NOMO-1 treated with dmso at 0.1 percent for 144 hours (cell line): ENCODE data around the gene SSUH2.
"Not testable (repeated sequence)": the region's sequence is repeated elsewhere in the genome, so short reads cannot be mapped to it uniquely, and the experiment has no call there.

Experiments
- DNase-seq: peaks from one replicate; lab custom pipeline; 2025; ENCODE audit not compliant: unreplicated experiment; lab: John Stamatoyannopoulos, UW

SSUH2 gene

DNA sequence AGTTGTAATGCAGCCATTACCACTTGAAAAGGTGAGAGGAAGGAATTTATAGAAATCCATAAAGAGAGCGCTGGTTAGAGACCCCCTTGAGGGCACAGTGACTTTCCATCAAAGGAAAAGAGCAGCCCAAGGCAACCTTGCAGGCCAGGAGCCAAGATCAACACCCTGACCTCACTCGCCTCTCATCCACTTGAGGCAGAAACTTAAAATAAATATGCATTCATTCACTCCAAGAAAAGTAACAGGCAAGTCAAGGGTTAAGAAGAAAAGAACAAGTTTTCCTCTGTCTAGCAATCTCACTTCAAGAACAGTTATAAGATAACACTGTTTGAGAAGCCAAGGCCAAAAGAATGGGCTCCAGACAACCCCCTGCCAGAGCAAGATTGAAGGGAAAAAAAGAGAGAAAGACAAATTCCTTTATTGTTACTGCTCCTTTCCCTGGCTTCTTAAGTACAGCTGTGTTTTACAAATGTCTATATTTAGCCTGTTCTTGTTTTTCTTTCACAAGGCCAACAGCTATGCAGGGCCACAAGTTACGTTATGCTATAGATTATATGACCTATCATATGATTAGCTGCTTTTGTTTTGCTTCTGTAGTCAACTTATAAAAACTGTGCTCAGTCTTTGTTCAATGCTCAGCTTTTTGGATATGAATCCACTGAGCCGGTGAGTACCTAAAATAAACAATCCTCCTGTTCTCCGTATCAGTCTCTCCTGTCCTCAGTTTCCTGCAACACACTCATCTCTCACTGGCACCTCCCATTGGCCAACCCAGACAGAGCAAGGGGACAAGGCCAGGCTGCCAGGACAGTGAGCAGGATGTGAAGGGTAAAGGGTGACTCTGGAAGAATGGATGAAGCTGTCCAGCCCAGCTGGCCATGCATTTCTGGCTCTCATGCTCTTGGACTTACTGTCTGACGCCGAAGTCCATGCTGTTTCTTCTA lies 15.8 kb upstream of the SSUH2 start:
- DNase-seq: no peak

DNA sequence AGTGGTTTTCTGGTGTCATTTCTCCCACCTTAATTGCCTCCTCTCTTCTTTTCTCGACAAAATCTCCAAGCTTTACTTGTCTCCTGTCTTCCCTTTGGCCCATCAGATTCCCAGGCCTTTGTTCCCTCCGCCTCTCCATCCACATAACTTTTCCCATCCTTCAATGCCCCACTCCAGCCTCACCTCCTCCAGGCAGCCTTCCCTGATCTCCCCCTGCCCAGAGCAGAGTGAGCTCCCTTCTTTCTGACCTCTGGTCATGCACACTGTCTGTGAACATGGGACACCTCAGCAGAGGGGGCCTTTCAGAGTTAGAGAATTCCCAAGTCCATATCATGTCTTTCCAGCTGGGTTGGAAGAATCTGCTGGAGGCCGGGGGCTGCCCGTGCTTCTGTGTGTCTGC lies 14.6 kb upstream of the SSUH2 start:
- no peak for DNase-seq

DNA sequence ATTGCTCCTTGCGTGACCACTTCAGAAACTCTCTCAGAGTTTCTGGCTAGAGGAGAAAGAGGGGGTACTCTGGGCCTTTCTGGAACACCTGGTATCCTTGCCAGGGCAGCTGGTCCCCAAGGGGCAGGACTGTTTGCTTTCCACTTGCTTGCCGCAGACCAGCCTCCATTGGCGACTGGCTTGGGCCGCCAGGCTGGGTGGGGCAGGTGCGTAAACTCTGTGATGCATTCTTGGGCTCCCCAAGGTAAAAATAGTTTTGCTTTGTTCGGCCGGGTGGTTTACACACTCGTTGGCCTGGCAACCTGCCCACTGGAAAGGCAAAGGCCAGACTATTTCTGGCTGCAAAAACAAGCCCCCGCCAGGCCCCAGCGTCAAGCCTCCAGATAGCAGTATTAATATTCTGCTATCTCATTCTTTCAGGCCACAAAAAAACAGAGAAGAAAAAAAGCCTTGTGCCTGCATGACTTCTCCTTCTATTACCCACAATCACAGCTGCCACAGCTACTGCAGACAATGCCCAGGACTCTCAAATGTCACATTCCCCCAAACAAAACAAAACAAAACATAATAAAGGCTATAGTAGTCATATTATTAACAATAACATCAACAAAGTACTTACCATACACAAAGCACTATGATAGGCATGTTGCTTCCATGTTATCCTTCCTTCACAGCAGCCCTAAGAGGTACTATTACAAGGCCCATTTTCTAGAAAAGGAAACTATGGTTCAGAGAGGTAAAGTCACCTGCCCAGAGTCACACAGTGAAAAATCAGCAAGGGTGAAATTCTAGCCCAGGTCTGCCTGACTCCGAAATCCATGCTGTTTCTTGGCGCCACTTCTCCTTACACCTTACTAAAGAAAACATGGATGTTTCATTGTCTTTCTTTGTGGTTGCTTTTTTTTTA lies 14.0 kb upstream of the SSUH2 start:
- DNase-seq: no peak

DNA sequence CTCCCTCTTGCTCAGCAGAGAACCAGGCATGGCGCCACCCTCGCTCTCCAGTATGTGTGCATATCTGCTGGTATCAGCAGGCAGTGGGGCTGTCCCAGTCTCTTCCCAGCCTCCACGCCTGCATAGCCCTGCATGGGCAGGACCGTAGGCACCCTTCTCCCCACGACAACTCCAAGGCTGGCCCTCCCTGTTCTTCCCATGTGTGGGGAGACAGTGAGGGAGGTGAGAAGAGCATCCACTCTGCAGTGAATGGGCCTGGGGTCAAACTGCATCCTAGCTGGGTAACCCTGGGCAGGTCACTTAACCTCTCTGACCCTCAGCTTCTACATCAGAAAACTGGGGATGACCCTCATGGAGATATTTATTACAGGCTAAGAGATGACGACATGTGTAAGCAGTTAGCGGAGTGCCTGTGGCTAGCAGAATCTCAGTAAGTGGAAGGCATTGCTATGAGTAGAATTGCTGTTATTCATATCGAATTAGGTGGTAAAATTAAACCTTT lies 13.3 kb upstream of the SSUH2 start:
- no peak for DNase-seq

DNA sequence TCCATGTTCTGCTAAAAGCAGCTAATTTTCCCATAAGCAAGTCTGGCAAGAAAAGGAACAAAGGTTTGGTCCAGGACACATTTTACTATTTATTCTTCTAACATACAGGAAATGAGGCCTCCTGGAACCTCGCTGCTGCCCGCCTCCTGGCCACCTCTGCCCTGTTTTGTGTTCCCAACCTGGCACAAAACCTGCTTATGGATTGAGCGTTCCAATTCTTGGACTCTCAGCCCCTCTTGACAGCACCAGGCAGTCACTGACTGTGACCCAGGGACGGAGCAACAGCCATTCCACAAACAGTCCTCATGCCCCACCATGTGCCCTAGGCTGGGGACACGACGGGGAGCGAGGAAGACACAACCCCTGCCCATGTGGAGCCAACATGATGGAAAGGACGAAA lies 11.6 kb upstream of the SSUH2 start:
- no peak for DNase-seq

DNA sequence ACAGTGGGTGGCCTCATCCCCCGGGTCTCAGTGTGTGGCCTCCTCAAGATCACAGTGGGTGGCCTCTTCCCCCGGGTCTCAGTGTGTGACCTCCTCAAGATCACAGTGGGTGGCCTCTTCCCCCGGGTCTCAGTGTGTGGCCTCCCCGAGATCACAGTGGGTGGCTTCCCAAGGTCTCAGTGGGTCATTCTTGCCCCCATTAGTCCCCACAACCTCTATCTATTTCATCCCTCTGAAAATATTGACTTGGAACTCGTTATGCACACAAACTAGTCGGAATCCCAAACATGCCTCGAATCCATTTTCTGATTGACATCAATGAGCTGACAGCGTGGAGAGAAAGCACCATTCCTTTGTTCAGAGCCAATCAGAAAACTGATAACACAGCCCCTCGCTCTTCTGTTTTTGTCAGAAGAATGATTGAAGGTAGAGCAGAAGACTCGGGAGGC lies 10.8 kb upstream of the SSUH2 start:
- DNase-seq: no peak

DNA sequence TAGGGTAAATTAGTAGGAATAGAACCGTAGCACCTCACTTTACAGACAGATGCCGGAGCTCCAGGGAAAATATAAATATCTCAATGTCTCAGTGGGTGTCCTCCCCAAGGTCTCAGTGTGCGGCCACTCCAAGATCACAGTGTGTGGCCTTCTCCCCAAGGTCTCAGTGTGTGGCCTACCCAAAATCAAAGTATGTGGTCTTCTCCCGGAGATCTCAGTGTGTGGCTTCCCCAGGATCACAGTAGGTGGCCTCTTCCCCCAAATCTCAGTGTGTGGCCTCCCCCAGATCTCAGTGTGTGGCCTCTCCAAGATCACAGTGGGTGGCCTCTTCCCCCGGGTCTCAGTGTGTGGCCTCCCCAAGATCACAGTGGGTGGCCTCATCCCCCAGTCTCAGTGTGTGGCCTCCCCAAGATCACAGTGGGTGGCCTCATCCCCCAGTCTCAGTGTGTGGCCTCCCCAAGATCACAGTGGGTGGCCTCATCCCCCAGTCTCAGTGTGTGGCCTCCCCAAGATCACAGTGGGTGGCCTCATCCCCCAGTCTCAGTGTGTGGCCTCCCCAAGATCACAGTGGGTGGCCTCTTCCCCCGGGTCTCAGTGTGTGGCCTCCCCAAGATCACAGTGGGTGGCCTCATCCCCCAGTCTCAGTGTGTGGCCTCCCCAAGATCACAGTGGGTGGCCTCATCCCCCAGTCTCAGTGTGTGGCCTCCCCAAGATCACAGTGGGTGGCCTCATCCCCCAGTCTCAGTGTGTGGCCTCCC lies 10.2 kb upstream of the SSUH2 start:
- DNase-seq: not testable (repeated sequence)

DNA sequence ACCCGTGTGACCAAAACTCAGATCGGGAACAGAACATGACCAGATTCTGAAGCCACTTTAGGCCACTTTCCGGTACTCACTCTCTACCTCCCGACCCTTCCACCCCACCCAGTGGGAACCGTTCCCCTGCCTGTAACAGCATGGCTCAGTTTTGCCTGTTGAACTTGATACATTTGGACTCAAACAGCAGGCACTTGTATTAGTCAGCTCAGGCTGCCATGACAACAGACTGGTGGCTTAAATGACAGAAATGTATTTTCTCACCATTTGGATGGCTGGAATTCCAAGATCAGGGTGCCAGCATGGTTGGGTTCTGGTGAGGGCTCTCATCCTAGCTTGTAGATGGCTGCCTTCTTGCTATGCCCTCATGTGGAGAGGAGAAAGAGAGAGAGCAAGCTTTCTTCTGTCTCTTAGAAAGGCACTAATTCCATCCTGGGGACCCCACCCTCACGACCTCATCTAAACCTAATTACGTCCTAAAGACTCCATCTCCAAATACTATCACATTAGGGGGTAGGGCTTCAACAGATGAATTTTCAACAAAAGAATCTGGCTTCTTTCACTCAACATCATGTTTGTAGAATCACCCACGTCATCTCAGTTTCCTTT lies 9.3 kb upstream of the SSUH2 start:
- no peak for DNase-seq

DNA sequence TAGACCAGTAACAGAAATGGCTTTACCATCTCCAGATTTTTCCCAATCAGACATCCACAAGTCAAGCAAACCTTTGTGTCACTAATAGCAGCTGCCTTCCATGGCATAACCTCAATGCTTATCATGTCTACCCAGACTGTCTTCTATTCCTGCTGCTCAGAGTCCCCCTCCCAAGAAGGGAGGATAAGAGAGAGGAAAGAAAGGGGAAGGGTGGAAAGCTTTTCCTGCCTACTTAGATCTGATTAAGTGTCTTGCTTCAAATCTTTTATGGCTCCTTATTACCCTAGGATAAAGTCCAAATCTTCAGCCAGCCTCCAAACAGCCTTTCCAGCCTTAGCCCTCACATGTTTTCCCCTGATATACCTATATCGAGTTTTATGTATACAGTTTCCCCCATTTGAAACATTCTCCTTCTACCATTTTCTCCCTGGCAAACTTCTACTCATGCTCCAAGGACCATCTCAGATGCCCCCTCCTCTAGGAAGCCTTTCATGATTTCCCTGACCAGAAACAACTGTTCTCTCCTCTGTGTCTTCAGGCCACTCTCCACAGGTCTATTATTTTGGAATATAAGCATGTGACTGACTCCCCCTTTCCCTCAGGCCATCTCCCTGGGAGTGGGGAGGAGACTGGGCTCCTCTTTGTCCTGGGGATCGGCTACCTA lies 7.9 kb upstream of the SSUH2 start:
- DNase-seq: no peak

DNA sequence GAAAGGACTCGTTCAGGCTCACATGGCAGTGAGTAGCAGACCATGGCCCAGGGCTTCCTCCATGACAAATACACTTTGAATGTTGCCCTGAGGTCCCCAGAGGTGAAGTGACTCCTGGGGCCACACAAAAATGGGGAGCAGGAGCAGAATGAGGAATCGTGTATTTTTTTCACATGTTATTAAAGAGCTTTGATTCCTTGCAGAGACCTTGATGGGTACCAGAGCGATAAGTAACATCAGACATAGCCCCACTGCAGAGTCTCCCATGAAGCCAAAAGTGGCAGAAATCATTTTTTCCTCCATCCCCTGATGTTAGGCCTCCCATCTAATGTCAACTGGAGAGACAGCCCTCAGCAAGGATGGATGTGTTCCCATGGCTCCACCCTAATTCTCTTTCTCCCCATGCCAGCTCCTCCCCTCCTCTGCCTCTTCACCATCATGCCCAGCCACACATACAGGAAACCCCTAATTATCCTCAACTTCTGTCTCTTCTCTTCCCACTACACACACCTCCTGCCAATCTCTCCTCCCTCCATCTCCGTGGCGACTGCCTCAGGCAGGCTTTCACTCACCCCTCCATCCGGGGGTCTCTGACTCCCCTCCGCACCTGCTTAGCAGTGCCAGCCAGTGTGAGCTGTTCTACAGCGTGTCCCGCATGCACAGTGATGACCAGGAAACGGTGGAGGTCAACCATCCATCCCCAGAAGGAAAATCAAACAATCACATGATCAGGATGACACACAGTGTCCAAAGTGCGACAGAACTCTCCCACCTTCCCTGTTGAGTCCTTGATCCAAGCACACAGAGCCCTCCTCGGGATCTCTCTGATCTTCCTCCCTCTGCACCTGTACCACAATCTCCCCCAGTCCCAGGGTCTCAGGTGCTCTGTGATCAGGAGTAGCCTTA lies 7.1 kb upstream of the SSUH2 start:
- no peak for DNase-seq

DNA sequence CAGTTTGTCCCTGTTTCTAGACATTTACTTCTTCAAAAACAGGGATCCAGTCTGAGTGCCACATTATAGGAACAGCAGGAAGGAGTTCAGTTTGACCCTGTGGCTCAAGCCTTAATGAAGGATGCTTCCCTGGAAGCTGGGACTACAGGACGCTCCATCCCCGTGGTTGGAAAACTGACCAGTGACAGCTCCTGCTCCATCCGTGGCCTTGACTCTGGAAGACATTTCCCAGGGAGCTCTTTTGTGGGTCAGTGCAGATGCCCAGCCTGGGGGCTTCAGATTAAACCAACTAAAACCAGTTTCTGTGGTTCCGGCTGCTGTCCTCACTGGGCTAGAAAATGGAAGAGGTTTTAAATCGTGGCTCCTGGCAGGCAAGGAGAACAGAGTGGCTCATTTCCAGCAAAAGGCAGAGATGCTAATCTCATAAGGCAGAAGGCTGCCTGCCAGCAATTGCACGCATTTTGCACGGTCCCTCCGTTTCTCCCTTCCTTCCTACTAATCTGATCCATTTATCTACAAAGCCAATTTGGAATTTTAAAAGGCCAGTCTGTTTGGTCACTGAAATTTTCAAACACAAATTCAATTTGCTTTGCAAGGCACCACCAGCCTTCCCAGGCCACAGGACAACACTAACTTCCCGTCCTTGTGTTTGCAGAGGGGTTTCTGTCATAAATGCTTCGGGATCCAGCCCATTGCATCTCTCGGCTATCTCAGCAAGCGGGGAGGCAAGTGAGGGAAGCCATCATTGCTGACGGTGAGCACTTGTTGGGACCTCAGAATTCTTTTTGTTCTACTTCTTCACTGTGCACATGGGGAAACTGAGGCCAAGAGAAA lies 6.2 kb upstream of the SSUH2 start:
- no peak for DNase-seq

DNA sequence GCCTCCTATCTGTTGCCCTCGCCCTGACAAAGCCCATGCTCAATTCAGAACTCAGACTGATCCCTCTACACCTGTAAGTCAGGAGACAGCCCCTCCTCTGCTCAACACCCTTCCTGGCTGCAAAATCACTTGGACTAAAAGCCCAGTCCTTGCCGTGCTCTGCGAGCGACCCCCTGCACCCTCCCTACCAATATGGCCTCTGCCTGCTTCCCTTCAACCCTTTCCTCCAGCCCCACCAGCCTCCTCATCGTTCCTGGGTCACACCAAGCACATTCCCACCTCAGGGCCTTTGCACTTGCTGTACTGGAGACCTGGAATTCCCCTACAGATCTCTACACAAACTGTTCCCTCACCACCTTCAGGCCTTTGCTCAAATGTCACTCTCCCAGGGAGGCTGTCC lies 5.2 kb upstream of the SSUH2 start:
- no peak for DNase-seq

DNA sequence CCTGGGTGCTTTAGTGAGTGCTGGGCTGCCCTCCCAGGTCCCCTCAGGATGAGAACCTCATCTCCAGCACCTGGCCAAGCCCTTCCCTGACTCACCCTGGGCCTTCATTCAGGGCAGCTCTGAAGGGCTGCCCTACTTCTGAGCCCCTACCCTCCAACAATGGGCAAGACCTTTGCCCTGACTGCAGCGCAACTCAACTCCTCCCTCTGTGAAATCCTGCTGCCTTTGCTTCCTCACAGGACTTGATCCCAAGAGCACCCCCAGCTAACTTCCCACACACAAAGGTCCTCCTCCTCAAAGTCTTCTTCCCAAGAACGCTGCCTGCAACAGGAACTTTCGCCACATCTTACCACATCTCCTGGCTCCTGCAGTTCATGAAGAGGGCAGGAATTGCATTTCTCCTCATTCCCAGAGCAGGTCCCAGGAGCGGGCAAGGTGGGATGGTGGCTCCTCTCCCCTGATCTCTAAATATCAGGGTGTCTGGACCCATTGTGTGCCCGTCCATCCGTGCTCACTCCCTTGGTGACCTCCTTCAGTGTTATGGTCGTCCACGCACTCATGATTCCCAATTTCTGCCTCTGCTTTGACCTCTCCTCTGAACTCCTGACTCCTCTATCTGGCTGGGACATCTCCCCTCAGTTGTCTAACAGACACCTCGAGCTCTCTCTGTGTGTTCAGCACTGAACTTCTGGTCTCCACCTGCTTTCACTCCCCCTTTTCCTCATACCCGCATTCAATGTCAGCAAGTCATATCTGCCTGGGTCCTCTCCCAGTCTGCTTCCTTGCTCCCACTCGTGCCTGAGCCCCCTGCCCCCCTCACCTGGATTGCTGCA lies 4.5 kb upstream of the SSUH2 start:
- no peak for DNase-seq

DNA sequence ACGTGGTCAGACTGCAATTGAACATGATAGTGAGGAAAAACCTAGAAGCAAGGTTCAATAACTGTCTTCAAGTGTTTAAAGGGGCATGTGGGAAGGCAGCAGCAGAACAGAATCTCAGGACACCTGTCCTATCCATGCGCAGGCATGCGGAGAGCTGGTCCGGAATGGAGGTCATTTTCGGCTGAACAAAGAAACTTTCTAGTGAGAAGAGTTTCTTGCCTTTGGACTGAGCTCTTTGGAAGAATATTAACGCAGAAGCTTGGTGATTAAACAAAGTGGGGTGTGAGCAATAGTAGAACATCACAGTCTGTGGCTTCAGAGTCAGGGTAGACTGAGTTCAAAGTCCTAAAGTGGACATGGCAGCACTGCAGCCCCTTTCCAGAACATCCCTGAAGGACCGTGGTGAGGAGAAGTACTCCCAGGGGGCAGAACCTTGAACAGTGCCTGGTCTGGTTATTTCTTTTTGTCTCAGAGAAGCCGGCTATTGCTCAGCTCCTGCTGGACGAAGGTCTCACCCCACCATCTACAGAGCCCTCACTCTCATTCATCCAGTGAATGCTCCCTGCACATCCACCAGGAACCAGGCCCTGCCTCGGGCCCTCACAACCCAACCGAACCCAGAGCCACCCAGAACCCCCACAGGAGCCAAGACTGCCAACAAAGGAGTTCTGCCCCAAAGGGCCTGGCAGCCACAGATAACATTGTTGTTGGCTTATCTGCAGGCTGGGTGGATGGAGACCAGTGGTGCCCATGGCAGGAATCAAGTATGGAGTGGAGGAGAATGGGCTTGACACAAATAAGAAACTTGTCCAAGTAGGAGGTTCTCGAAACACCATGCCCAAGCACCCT lies 2.8 kb upstream of the SSUH2 start:
- no peak for DNase-seq

DNA sequence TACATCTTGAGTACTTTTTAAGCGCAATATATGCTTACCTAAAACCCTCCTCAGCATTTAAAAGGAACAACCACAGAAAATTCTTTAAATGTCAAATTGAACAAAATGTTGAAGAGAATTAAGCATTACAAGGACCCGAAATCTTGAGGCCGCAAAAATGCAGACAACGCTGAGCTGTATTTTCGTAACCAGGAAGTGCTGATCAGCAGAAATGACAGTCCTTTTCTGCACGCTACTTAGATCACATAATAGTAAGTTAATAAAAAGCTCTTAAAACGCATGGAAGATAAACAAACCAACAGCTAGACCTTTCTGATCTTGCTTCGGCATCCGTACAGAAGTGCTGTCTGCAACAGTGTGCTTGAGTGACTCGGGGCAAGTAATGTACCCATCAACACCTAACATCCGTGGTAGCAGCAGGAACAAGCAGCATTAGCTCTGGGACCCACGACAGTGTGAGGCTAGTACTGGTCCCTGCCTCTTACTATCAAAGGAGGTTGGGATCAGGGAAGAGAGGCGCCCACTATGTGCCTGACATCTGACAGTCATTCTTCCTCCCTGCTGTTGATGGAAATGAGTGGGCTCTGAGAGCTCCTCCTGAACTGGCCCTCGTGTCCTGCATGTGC lies 1.8 kb upstream of the SSUH2 start:
- no peak for DNase-seq

DNA sequence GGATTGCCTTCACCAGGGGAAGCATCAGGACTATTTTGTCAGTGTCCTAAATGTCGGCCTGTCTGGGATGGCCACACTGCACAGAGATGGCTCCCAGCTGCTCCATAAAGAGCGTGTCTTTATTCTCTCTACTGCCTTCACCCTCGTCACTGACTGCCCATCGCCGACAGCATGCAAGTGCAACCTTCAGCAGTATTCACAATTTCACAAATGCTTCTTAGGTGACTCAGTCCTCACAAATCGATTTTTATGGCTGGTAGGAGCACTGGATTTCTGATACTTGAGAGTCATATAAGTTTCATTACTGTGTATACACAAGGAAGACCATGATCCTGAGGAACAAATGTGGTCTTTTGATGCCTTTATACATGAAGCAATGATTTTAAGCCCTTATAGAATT lies 1.1 kb upstream of the SSUH2 start:
- DNase-seq: no peak
